HG03354 (cell line): Measurements from ENCODE around the gene PDE4D.

Source experiments
- ATAC-seq: cut with Tn5 transposase; IDR thresholded peaks from one replicate; pipeline ENCODE4 v1.9.1; 2021; ENCODE audit warnings: mild to moderate bottlenecking; ENCODE audit not compliant: unreplicated experiment, poor library complexity, severe bottlenecking

The PDE4D gene

GRCh38 chr5:59037453-59037852, 856.1 kb downstream of the PDE4D start:
- no peak for ATAC-seq

GRCh38 chr5:59037041-59037440, 856.5 kb downstream of the PDE4D start:
- no peak for ATAC-seq

- no peak for ATAC-seq
These were observed 857.1 kb downstream of the PDE4D start for GRCh38 chr5:59036274-59036961.

- no peak for ATAC-seq
These were observed 857.8 kb downstream of the PDE4D start for GRCh38 chr5:59035681-59036080.

GRCh38 chr5:59034498-59035186, 858.9 kb downstream of the PDE4D start:
- ATAC-seq: peak; percentile 47

GRCh38 chr5:59027145-59027907, 866.2 kb downstream of the PDE4D start:
- no peak for ATAC-seq

GRCh38 chr5:59025734-59026133, 867.8 kb downstream of the PDE4D start:
- ATAC-seq: no peak

GRCh38 chr5:59021837-59022514, 871.5 kb downstream of the PDE4D start:
- no peak for ATAC-seq

- no peak for ATAC-seq
These were observed 872.2 kb downstream of the PDE4D start for GRCh38 chr5:59021286-59021673.

- no peak for ATAC-seq
These were observed 872.8 kb downstream of the PDE4D start for GRCh38 chr5:59020611-59021285.

GRCh38 chr5:59019078-59019477, 874.4 kb downstream of the PDE4D start:
- ATAC-seq: no peak

- ATAC-seq: no peak
These were observed 876.6 kb downstream of the PDE4D start for GRCh38 chr5:59016925-59017324.

GRCh38 chr5:59008816-59009473, 884.6 kb downstream of the PDE4D start:
- peak; percentile 70 for ATAC-seq

GRCh38 chr5:59007460-59008063, 886.0 kb downstream of the PDE4D start:
- ATAC-seq: no peak

- no peak for ATAC-seq
These were observed 887.4 kb downstream of the PDE4D start for GRCh38 chr5:59005934-59006701.

- ATAC-seq: no peak
These were observed 889.9 kb downstream of the PDE4D start for GRCh38 chr5:59003641-59004040.

GRCh38 chr5:59003124-59003523, 890.4 kb downstream of the PDE4D start:
- no peak for ATAC-seq

GRCh38 chr5:59002162-59002825, 891.2 kb downstream of the PDE4D start:
- no peak for ATAC-seq
